NT2/D1 (cell line): ENCODE data around the gene FYB1.

Experiments used
- SUZ12 ChIP-seq: IDR thresholded peaks from 2 replicates; pipeline ENCODE4 v1.6.1; 2011; ENCODE audit not compliant: insufficient read length, insufficient read depth; ENCODE audit errors: extremely low read depth
- YY1 ChIP-seq: IDR thresholded peaks from 2 replicates; pipeline ENCODE4 v1.6.1; 2011; ENCODE audit not compliant: insufficient read length, insufficient read depth
- ZNF274 ChIP-seq: IDR thresholded peaks from 2 replicates; pipeline ENCODE4 v1.6.1; 2011; ENCODE audit warnings: mild to moderate bottlenecking, low read depth, low read length

GRCh38 chr5:39178171-39178570, 41.2 kb downstream of the FYB1 start:
- TF ChIP-seq YY1 (no peak), ZNF274 (no peak), SUZ12 (no peak)
